Measurements from ENCODE around the gene SEC24B. TPM values are rescaled to one million over a fixed set of nuclear protein-coding genes. Genes with fewer than 3 reads are reported as not detected.

SEC24B gene
- total and polyA plus RNA-seq, 8 donors = 2.3 to 56.0 (median 13.2) TPM

DNA sequence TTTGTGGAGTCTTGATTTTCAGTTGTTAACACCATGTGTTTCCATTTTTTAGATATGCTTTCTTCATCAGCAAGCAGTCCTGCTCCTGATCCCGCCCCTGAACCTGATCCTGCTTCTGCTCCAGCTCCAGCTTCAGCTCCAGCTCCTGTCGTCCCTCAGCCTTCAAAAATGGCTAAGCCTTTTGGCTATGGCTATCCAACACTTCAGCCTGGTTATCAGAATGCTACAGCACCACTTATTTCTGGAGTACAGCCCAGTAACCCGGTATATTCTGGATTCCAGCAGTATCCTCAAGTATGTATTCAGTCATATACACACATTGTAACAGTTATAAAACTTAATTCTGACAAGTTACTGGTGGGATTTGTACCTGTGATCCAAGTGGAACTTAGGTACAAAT lies 60.9 kb downstream of the SEC24B start:
- Histone ChIP-seq H3K36me3 (peaks cover 14 to 72% (median 65%) of the 10 kb centered on the region in 4 donors), H3K27me3 (no peaks in the 10 kb centered on the region), H3K4me1 (no peaks in the 10 kb centered on the region), H3K9me3 (no peaks in the 10 kb centered on the region), H3K27ac (no peak overlapping the region), H3K4me3 (no peak overlapping the region)
- TF ChIP-seq EP300 (IDR thresholded peaks at IDR 0.05) = no peak
- DNase-seq = no peak
- WGBS, 5 donors = 76 to 96% (median 93%) methylated on average over 3 of the region's 3 CpGs
- intact Hi-C loops (cut with DNase I; ENCODE audit: low total_unique reads) = no loop called here

DNA sequence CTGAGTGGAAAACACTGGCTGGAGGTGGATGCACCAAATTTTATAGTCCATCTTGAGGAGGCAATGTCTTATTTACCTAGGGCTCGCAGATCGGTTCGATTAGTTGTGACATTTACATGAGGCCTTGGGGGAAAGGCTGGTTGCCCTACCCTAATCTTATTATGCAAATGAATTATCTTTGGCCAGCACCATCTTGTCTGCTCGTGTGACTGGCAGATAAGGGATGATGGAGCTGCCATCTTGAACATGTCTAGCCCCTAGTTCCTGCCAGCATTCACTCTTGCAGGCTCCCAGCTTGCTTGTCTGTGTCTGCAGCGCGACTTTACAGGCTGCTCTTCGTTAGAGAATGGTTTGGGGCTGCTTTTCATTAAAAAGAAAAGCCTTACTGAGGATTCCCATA lies 61.9 kb downstream of the SEC24B start:
- H3K27ac ChIP-seq = no peak overlapping the region
- H3K4me3 ChIP-seq = no peak overlapping the region
- H3K9me3 ChIP-seq = no peaks in the 10 kb centered on the region
- intact Hi-C loops (cut with DNase I; ENCODE audit: low total_unique reads) = no loop called here
- no peaks in the 10 kb centered on the region for H3K4me1 ChIP-seq
- no peaks in the 10 kb centered on the region for H3K27me3 ChIP-seq
- DNase-seq = no peak
- WGBS, 5 donors = 91 to 99% (median 95%) methylated on average over 7 of the region's 7 CpGs
- H3K36me3 ChIP-seq = peaks cover 14 to 81% (median 74%) of the 10 kb centered on the region in 4 donors
- TF ChIP-seq POLR2A (IDR thresholded peaks at IDR 0.05) (no peak), EP300 (IDR thresholded peaks at IDR 0.05) (no peak), POLR2AphosphoS5 (IDR thresholded peaks at IDR 0.05) (no peak)
- TF ChIP-seq, protein P1, sequence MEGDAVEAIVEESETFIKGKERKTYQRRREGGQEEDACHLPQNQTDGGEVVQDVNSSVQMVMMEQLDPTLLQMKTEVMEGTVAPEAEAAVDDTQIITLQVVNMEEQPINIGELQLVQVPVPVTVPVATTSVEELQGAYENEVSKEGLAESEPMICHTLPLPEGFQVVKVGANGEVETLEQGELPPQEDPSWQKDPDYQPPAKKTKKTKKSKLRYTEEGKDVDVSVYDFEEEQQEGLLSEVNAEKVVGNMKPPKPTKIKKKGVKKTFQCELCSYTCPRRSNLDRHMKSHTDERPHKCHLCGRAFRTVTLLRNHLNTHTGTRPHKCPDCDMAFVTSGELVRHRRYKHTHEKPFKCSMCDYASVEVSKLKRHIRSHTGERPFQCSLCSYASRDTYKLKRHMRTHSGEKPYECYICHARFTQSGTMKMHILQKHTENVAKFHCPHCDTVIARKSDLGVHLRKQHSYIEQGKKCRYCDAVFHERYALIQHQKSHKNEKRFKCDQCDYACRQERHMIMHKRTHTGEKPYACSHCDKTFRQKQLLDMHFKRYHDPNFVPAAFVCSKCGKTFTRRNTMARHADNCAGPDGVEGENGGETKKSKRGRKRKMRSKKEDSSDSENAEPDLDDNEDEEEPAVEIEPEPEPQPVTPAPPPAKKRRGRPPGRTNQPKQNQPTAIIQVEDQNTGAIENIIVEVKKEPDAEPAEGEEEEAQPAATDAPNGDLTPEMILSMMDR (IDR thresholded peaks at IDR 0.05) = no peak

DNA sequence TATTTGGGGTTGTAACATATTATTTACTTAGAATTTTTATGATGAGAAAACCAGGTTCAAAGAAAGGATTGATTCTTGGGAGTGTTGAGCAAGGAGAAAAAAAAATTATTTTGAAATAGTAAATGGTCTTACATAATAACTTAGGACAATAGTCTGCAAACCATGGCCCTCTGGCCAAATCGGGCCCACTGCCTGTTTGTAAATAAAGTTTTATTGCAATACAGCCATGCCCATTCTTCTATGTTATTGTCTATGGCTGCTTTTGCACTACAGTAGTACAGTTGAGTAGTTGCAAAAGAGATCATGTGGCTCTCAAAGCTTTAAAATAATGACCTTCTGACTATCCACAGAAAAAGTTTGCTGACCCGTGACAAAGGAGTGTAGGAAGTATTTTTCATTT lies 63.3 kb downstream of the SEC24B start:
- TF ChIP-seq POLR2AphosphoS5 (IDR thresholded peaks at IDR 0.05) = no peak
- TF ChIP-seq, protein P1 (IDR thresholded peaks at IDR 0.05) = no peak
- no peak for TF ChIP-seq EP300 (IDR thresholded peaks at IDR 0.05)
- no peak for TF ChIP-seq POLR2A (IDR thresholded peaks at IDR 0.05)
- H3K4me1 ChIP-seq = no peaks in the 10 kb centered on the region
- H3K36me3 ChIP-seq = peaks cover 23 to 86% (median 84%) of the 10 kb centered on the region in 4 donors
- no peak overlapping the region for H3K27ac ChIP-seq
- no peaks in the 10 kb centered on the region for H3K9me3 ChIP-seq
- 95 to 99% (median 96%) methylated on average over 2 of the region's 2 CpGs for WGBS, 5 donors
- no peak overlapping the region for H3K4me3 ChIP-seq
- no peaks in the 10 kb centered on the region for H3K27me3 ChIP-seq
- DNase-seq = no peak
- intact Hi-C loops (cut with DNase I; ENCODE audit: low total_unique reads) = no loop called here

DNA sequence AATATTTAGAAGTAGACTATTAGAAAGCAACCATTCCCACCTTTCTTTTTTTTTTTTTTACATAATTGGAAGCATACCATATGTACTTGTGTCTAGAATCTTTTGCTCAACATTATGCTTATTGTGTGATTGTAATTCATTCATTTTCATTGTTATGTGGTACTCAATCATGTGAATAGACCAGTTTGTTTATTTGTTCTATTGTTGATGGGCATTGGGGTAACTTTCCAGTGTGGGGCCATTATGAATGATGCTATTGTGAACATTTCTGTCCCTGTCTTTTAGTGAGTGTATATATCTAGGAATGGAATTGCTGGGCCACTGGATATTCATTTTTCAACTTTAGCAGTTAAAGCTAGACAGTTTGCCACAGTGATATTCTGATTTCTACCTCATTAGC lies 63.9 kb downstream of the SEC24B start:
- TF ChIP-seq POLR2A (IDR thresholded peaks at IDR 0.05) (no peak), EP300 (IDR thresholded peaks at IDR 0.05) (no peak), POLR2AphosphoS5 (IDR thresholded peaks at IDR 0.05) (no peak)
- H3K9me3 ChIP-seq = no peaks in the 10 kb centered on the region

DNA sequence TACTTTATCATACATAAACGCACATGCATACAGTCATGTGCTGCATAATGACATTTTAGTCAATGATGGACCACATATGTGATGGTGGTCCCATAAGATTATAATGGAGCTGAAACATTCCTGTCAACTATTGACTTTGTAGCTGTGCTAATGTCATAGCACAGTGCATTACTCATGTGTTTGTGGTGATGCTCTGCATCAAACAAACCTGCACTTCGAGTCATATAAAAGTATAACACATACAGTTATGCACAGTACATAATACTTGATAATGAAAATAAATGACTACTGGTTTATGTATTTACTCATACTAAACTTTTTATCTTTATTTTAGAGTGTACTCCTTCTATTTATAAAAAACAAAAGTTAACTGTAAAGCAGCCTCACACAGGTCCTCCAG lies 65.9 kb downstream of the SEC24B start:
- TF ChIP-seq, protein P1 (IDR thresholded peaks at IDR 0.05) = no peak
- no peak for TF ChIP-seq POLR2A (IDR thresholded peaks at IDR 0.05)
- TF ChIP-seq POLR2AphosphoS5 (IDR thresholded peaks at IDR 0.05) = no peak
- no peak for TF ChIP-seq EP300 (IDR thresholded peaks at IDR 0.05)
- WGBS, 5 donors = 77 to 93% (median 84%) methylated on average over 2 of the region's 2 CpGs
- Histone ChIP-seq H3K27ac (no peak overlapping the region), H3K4me3 (no peak overlapping the region), H3K36me3 (peaks cover 23 to 91% (median 86%) of the 10 kb centered on the region in 4 donors), H3K9me3 (no peaks in the 10 kb centered on the region), H3K27me3 (no peaks in the 10 kb centered on the region), H3K4me1 (no peaks in the 10 kb centered on the region)
- intact Hi-C loops (cut with DNase I; ENCODE audit: low total_unique reads) = no loop called here
- DNase-seq = no peak

More for the DNA sequence above, 63.9 kb downstream of the SEC24B start:
- intact Hi-C loops (cut with DNase I; ENCODE audit: low total_unique reads) = no loop called here
- DNase-seq = no peak
- H3K4me1 ChIP-seq = no peaks in the 10 kb centered on the region
- H3K4me3 ChIP-seq = no peak overlapping the region
- H3K27me3 ChIP-seq = no peaks in the 10 kb centered on the region
- peaks cover 23 to 90% (median 87%) of the 10 kb centered on the region in 4 donors for H3K36me3 ChIP-seq
- H3K27ac ChIP-seq = no peak overlapping the region
